ENCODE measurements around the gene CALHM5.

DNA sequence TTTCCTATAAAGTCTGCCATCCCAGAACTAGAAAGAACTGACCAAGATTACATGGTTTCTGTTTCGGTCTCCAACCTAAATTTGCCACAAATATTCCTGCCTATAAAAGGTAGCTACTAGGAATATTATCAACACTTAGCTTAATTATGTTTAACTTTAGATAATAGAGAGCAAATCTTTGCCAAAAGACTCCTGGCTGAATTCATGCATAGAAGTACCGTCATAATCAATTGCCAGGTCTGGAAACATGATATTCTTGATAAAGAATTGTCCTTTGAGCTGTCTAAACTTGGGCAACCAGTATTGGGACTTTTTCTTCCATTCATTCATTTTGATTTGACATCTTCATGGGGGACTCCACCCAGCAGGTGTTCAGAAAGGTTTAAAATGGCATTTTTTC is 27.8 kb upstream of the CALHM5 start:
- TF ChIP-seq CTCF (IDR thresholded peaks at IDR 0.05) = no peak
- no peak for TF ChIP-seq POLR2A (IDR thresholded peaks at IDR 0.05)
